HG03460 (cell line): ENCODE results near the gene IL17C.

Source experiments
- ATAC-seq: cut with Tn5 transposase; IDR thresholded peaks from one replicate; pipeline ENCODE4 v1.9.1; 2021; ENCODE audit not compliant: unreplicated experiment

The IL17C gene

DNA sequence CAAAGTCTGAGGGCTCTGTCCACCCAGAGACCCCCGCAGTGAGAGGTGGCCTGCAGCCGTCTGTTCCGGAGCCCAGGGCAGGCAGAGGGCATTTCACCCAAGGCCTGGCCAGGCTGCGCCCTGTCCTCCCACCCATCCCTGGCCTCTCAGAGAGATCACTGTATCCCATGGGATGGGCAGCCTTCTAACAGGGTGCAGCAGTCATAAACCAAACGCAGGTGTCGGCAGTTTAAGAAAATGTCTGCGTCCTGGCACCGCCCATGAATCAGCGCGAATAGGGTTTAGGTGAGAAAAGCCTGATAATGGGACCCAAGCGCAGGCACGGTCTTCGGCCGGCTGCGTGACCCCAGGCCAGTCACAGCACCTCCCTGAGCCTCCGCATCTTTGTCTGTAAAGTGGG is 7.1 kb downstream of the IL17C start:
- ATAC-seq = no peak

GRCh38 chr16:88645941-88646340 is 7.6 kb downstream of the IL17C start:
- no peak for ATAC-seq

DNA sequence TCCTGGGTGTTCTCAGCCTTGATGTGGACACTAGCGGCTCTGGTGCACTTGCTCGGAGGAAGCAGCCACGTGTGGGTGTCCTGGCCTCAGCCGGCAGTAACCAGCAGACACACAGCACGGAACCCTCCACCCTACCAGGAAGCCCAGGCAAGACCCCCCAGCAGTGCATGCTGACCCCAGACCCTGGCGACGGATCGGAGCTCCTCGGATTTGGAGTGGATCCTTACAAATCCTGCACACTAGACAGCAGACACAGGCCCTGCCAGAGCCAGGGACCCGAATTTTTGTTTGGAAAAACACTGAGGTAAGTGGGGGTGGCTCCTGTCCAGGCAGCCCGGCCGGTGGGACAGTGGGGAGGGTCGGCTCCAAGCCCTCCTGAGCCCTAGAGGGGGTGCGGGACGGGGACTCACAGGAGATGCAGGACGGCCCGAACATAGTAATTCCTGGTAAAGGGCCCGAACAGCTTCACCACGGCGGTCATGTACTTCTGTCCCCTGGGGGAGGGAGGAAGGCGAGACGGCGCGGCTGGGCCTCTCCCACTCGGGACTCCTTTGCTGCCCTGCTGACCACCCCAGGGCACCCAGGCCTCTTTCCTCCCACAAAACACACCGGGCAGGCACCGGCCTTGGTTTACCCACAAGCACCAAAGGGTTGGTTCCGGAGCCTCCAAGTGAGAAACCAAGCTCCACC is 8.1 kb downstream of the IL17C start:
- no peak for ATAC-seq

DNA sequence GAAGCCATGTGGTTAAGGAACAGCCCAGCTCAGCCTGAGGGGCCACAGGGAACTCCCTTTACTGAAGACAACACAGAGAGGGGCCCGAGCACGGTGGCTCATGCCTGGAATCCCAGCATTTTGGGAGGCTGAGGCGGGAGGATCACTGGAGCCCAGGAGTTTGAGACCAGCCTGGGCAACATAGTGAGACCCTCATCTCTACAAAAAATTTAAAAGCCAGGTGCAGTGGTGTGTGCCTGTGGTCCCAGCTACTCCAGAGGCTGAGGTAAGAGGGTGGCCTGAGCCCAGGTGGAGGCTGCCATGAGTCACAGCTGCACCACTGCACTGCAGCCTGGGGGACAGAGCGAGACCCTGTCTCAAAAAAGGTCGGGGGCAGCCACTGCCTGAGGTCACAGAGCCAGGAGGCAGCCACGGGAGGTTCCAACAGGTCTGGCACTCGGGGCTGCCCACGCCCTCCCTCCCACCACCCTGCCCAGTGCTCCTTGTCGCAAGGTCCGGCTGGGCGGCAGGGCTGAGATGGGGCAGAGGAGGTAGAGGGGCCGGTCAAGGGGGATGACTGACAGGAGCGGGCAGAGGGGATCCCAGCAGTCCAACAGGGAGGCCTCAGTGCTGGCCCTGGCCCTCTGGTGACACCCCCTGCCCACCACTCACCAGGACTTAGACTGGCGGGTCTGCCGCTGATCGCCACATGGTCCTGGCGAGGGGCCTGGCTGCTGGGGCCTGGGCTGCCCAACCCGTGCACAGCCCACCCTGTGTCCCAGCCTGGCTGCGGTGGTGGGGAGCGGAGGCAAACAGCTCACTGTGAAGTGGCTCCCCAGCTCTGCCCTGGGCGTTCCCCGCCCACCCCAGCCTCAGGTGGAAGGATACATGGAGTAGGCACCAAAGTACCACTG is 9.1 kb downstream of the IL17C start:
- ATAC-seq = no peak

- no peak for ATAC-seq
These were observed 11.0 kb downstream of the IL17C start for GRCh38 chr16:88649195-88649923.

DNA sequence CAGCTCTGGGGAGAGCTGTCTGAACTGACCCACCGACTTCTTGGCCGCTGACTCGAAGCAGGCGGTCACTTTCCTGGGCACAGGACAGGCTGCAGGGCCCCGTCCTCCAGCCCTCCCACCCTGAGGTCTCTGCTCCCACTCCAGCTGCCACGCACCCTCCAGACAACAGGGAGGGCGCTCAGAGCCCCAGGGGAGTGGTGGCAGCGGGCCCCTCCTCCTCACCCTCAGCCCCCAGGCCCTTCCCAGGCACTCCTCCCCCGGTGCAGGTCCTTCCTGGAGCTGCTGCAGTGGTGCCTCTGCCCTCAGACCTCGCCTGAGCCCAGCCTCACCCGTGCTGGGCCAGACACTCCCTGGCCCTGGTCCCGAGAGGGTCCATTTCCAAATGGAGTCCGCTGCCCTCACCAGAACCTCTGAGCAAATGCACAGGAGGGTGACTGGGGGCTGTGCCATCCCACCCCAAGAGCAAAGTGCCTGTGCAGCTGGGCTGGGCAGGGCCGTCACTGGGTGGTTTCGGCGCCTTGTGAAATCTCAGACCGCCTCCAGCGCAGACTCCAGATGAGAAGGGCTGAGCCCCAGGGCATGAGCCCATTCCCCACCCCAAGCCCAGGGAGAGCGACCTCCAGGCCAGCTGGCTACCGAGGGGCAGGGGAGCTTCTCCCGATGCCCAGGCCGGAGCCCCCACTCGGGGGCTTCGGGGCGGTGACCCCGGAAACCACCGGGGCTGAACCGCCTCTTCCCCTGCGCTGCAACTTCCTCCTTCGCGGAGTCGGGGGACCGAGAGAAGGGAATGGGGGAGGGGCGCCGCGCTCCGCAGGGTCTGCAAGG is 11.8 kb downstream of the IL17C start:
- peak; percentile 12 for ATAC-seq

- ATAC-seq = peak; percentile 62
These were observed 12.4 kb downstream of the IL17C start, which contains the start of gene CYBA for GRCh38 chr16:88650749-88651275. CYBA (minus strand) TSS chr16:88651053; CDS start chr16:88651013, 40 bp downstream.

DNA sequence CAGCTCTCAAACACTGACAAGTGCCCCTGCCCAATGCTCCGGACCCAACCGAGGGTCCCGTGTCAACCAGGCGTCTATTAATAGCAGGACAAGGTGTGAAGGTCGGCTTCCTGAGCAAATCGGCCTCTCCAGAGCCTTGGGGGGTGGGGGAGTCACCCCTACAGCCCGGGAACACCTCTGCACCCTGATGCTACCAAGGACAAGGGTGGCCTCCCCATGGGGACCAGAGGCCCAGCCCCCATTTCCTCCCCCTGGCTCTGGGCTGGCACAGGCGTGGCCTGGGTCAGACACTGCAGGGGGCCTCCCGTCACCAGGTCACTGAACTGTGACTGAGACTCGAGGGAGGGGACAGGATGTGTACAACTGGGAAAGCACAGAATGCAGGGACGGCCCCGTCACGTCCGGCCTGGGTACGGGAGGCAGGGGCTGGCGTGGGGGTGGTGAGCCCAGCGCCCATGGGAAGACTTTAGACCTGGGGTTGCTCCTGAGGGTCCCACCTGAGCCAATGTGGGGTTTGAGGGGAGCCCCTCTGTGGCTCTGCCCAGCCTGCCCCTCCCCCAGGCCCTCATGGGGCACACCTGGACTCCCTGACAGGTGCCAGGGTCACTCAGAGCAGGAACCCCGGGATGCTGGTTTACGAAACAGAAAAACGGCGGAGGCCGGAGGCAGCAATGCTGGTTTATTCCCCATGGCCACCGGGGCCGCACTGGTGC is 13.1 kb downstream of the IL17C start:
- ATAC-seq = peak; percentile 74

- no peak for ATAC-seq
These were observed 13.8 kb downstream of the IL17C start for GRCh38 chr16:88651989-88652761.

GRCh38 chr16:88652762-88653063 is 14.3 kb downstream of the IL17C start:
- ATAC-seq = no peak

DNA sequence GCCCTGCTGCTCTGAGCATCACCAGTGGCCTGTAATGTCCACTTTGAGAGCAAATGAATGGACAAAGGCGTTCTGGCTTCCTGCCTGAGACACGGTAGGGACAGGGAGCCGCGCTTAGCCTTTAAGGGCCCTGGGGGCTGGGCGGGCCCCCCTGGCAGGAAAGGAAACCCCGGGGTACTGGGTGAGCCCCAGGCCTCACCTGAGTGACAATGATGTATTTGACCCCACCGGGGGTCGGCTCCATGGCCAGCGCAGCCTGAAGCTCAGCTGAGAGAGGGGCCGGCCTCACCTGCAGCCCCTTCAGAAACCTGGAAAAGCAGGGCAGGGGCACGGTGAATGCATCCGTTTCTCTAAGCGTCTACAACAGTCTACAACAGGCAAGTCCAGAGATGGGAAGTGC is 14.7 kb downstream of the IL17C start:
- ATAC-seq = no peak

DNA sequence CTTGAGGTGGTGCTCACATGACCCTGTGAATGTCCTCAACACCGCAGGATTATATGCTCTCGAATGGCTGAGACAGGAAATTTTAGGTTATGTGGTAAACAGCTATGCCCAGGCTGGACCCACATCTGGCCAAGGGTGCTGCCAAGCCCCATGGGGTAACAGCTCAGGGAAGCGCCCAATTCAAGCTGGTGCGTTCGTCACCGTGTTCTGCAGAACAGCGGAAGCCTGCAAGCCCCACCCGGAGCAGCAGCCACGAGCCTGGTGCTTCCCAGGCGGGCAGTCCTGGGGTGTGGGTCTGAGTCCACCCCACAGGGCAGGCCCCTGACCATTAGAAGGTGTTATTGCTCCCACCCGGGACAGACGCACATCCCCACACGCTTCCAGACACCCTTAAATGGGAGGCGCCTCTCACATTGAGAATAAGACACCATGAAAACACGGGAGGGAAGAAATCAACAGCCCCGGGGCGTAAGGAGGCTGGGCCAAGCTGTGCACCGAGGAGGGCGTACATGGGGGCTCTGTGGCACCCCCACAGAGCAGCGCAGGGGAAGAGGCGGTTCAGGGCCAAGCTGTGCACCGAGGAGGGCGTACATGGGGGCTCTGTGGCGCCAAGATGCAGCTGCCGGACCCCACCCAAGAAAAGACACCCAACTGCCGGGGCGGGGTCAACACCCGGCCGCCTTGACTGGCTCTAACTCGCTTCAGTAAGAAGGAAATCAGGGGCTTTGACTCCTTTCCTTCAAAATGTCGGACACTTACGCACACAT is 15.4 kb downstream of the IL17C start:
- no peak for ATAC-seq

DNA sequence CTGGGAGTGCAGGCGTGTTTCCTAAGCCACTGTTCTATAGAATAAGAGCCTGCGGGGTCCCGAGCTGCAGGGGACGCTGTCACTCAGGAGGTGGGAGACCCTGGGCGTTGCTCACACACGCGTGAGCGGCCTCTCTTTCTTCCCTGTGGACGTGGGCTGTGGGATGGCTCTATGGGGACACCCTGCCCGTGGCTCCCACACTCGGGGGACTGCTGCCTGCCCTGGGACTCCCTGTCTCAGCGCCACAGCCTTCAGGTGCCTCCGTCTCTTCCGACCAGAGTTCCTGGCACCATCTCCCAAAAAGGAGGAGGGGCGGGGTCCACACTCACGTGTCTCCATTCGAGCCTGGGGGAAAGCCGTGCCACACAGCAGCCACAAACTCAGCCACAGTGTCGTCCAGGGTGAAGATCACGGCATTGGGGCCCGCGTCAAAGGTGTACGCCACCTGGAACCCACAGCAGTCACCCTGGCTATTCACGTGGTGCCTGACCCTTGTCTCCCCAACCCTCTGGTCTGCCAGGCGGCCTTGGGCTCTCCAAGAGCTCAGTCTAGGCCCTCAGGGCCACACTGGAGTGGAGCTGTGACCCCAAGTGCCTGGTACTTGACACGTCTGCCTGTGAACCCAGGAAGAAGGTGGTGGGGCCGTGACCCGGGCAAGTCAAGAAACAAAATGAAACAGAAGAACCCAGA is 16.1 kb downstream of the IL17C start:
- no peak for ATAC-seq

GRCh38 chr16:88655053-88655732 is 16.8 kb downstream of the IL17C start:
- no peak for ATAC-seq

DNA sequence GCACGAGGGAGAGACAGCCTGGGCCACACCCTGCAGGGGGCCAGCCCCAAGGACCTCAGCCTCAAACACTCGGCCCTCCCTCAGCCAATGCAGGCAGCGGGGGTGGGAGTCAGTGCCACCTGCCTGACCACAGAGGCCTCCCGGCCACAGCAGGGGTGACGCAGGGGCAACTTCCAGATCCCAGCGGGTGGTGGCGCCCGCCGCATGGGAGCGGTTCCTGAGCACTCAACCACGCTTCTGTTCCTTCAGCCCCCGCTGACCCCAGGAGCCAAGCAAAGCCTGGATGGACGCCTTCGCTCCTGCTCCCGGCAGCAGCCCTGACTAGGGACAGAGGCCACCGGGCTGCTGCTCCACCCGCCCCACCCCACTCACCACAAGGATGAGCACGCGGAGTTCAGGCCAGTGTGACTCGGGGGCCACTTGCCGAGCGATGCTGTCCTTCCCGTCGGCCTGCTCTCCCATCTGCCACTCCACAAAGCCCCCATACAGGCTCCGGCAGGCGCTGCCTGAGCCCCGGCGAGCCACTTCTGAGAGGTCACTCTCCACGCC is 17.4 kb downstream of the IL17C start:
- no peak for ATAC-seq

DNA sequence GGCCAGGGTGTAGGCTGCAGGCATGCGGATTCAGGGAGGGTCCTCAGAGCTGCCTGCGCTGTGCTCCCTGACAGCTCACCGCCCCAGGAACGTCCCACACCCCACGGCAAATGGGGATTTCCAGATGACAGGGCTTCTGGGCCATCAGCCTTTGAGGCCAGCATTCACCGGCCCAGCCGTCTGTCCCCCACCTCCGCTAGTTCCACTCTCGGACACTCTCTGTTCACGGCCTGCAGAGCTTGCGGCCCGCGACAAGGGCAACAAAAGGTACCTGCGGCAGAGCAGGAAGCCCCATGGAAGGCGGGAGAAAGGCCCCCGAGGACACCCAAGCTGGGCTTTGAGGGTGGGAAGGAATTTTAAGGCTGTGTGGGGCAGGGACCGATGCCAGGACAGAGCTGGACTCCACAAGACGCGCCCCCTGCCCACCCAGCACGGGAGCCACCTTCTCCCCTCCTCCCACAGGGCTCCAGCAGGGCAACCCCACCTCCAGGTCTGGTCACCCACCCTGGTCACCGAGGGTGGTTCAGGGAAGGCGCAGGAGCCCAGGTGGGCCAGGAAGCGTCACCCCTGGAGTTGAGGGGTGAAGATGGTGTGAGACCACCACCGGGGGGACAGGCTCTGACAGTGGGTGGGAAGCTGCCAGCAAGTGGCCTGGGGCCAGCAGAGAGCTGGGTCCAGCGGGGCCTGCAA is 18.1 kb downstream of the IL17C start:
- ATAC-seq = no peak
